Fibroblast of mammary gland (primary cell): Measurements from ENCODE around the gene BATF2.
"Not testable (repeated sequence)": the region's sequence is repeated elsewhere in the genome, so short reads cannot be mapped to it uniquely, and the experiment has no call there.

Experiments used
- DNase-seq: peaks from one replicate; pipeline ENCODE4 v3.0.0-alpha.2; 2010; ENCODE audit warnings: low read depth
- H3K4me3 ChIP-seq: 2 replicates; pipeline ENCODE4 v1.5.1; 2011; ENCODE audit warnings: low read depth, mild to moderate bottlenecking, low read length, moderate library complexity; ENCODE audit not compliant: control insufficient read depth
- CTCF ChIP-seq: conservative IDR thresholded peaks from 2 replicates; pipeline ENCODE4 v1.5.1; 2011; ENCODE audit warnings: low read depth, low read length, inconsistent platforms; ENCODE audit not compliant: control insufficient read depth, insufficient read depth

The BATF2 gene

GRCh38 chr11:65027213-65028067 is 30.7 kb upstream of the BATF2 start, which contains the start of gene SNX15:
Gene SNX15, plus strand, starts transcription at chr11:65027439. Its CDS starts 99 bp downstream, at chr11:65027538.
- DNase-seq: peak; percentile 95

GRCh38 chr11:65026810-65027209 is 30.0 kb upstream of the BATF2 start:
- DNase-seq: peak; percentile 78
- peak overlapping the region; percentile 42 for H3K4me3 ChIP-seq
- no peak for TF ChIP-seq CTCF

More at GRCh38 chr11:65027213-65028067, 30.7 kb upstream of the BATF2 start, which contains the start of gene SNX15:
- H3K4me3 ChIP-seq: peak within 1 kb of the TSS; percentile 70
- peak; percentile 61 for TF ChIP-seq CTCF

GRCh38 chr11:65023502-65023901 is 26.7 kb upstream of the BATF2 start:
- DNase-seq, H3K4me3 ChIP-seq: not testable (repeated sequence)

- H3K4me3 ChIP-seq: no peak overlapping the region
- no peak for TF ChIP-seq CTCF
- no peak for DNase-seq
Observed at GRCh38 chr11:65021509-65021908, 24.7 kb upstream of the BATF2 start.

- no peak overlapping the region for H3K4me3 ChIP-seq
- no peak for DNase-seq
- no peak for TF ChIP-seq CTCF
Observed at GRCh38 chr11:65021003-65021402, 24.2 kb upstream of the BATF2 start.

GRCh38 chr11:65019824-65020223 is 23.1 kb upstream of the BATF2 start:
- DNase-seq: no peak
- H3K4me3 ChIP-seq: no peak overlapping the region

More at GRCh38 chr11:65019824-65020223, 23.1 kb upstream of the BATF2 start:
- TF ChIP-seq CTCF: no peak
